HepG2 (cell line): Measurements from ENCODE around the gene FBRSL1. TPM values are rescaled to one million over a fixed set of nuclear protein-coding genes. Genes with fewer than 3 reads are reported as not detected.

Source experiments
- ARID2 ChIP-seq: sonication (generic); formaldehyde crosslinking; IDR thresholded peaks from 2 replicates; pipeline ENCODE4 v1.8.1; 2022; ENCODE audit warnings: mild to moderate bottlenecking, missing genetic modification reagents, borderline replicate concordance
- CEBPG ChIP-seq: IDR thresholded peaks from 2 replicates; pipeline ENCODE4 v1.6.1; 2016
- FOXA3 ChIP-seq: IDR thresholded peaks from 2 replicates; pipeline ENCODE4 v1.6.1; 2016; ENCODE audit warnings: missing genetic modification reagents, missing compliant biosample characterization
- HMG20A ChIP-seq: IDR thresholded peaks from 2 replicates; pipeline ENCODE4 v1.6.1; 2016; ENCODE audit warnings: borderline replicate concordance
- HNF4A ChIP-seq: sonication (generic); formaldehyde crosslinking; IDR thresholded peaks from 2 replicates; pipeline ENCODE4 v1.4.0; 2020; ENCODE audit warnings: missing genetic modification reagents
- HOXD1 ChIP-seq: sonication (generic); formaldehyde crosslinking; IDR thresholded peaks from 2 replicates; pipeline ENCODE4 v1.5.0; 2020; ENCODE audit warnings: missing genetic modification reagents
- JDP2 ChIP-seq: sonication (generic); formaldehyde crosslinking; IDR thresholded peaks from 2 replicates; pipeline ENCODE4 v1.8.1; 2022; ENCODE audit warnings: missing genetic modification reagents, borderline replicate concordance
- NFE2 ChIP-seq: sonication (generic); formaldehyde crosslinking; IDR thresholded peaks from 2 replicates; pipeline ENCODE4 v1.4.0; 2020; ENCODE audit warnings: missing genetic modification reagents
- SAP130 ChIP-seq: IDR thresholded peaks from 2 replicates; pipeline ENCODE4 v1.6.1; 2016; ENCODE audit warnings: low read depth
- TFDP2 ChIP-seq: sonication (generic); formaldehyde crosslinking; IDR thresholded peaks from 2 replicates; pipeline ENCODE4 v1.4.0; 2020; ENCODE audit warnings: missing genetic modification reagents
- ZFP91 ChIP-seq: sonication (generic); formaldehyde crosslinking; IDR thresholded peaks from 2 replicates; pipeline ENCODE4 v1.9.0; 2022; ENCODE audit warnings: missing genetic modification reagents, mild to moderate bottlenecking, borderline replicate concordance
- ZFX ChIP-seq: sonication (generic); formaldehyde crosslinking; IDR thresholded peaks from 2 replicates; pipeline ENCODE4 v1.4.0; 2020; ENCODE audit warnings: mild to moderate bottlenecking, low read depth, missing genetic modification reagents, moderate library complexity
- ZKSCAN5 ChIP-seq: sonication (generic); formaldehyde crosslinking; IDR thresholded peaks from 2 replicates; pipeline ENCODE4 v1.5.1; 2020; ENCODE audit warnings: mild to moderate bottlenecking, missing genetic modification reagents
- ZNF12 ChIP-seq: sonication (generic); formaldehyde crosslinking; IDR thresholded peaks from 2 replicates; pipeline ENCODE4 v1.5.0; 2020; ENCODE audit warnings: missing genetic modification reagents
- ZNF3 ChIP-seq: IDR thresholded peaks from 2 replicates; pipeline ENCODE4 v1.7.0; 2017; ENCODE audit warnings: inconsistent platforms
- ZNF577 ChIP-seq: sonication (generic); formaldehyde crosslinking; IDR thresholded peaks from 2 replicates; pipeline ENCODE4 v1.4.0; 2020; ENCODE audit warnings: mild to moderate bottlenecking, low read depth, missing genetic modification reagents, borderline replicate concordance
- ZNF616 ChIP-seq: sonication (generic); formaldehyde crosslinking; IDR thresholded peaks from 2 replicates; pipeline ENCODE4 v1.5.0; 2020; ENCODE audit warnings: low read depth, mild to moderate bottlenecking, missing genetic modification reagents
- ZNF672 ChIP-seq: sonication (generic); formaldehyde crosslinking; IDR thresholded peaks from 2 replicates; pipeline ENCODE4 v1.8.1; 2022; ENCODE audit warnings: missing genetic modification reagents
- polyA plus RNA-seq, 8 experiments: library from polyadenylated mRNA; depleted of rRNA in 3 of 8; stranded (reverse) in 7 of 8; unstranded in 1 of 8; fragments of >200 nt; fragmentation: Illumina TruSeq in 4 of 8; extraction: Trizol in 4 of 8; gene quantifications; 2 replicates each; pipeline versions ENCODE4 v1.2.1 to v1.2.3, GENCODE V29; 2011 to 2016; ENCODE audit warnings: low read depth in 4 of 8, missing spikeins in 1 of 8, mixed read lengths in 1 of 8; ENCODE audit not compliant: insufficient read depth in 1 of 8
- total RNA-seq, 5 experiments: library from RNA; depleted of rRNA; stranded (reverse); fragments of >200 nt; fragmentation: Illumina TruSeq; extraction: Trizol; gene quantifications; 2 replicates each; pipeline ENCODE4 v1.2.3, GENCODE V29; 2016; ENCODE audit warnings: low read depth in 1 of 5
- TF ChIP-seq, protein P1 (sequence below): sonication (generic); formaldehyde crosslinking; IDR thresholded peaks from 2 replicates; pipeline ENCODE4 v1.4.0; 2020; ENCODE audit warnings: mild to moderate bottlenecking, missing genetic modification reagents
- TF ChIP-seq, protein P2 (sequence below): IDR thresholded peaks from 2 replicates; pipeline ENCODE4 v1.6.1; 2016; ENCODE audit warnings: mild to moderate bottlenecking
- TF ChIP-seq, protein P3 (sequence below): sonication (generic); formaldehyde crosslinking; IDR thresholded peaks from 2 replicates; pipeline ENCODE4 v1.4.0; 2020; ENCODE audit warnings: mild to moderate bottlenecking, missing genetic modification reagents
- TF ChIP-seq, protein P4 (sequence below): sonication (generic); formaldehyde crosslinking; IDR thresholded peaks from 2 replicates; pipeline ENCODE4 v1.8.1; 2023; ENCODE audit warnings: mild to moderate bottlenecking, missing genetic modification reagents, borderline replicate concordance
- TF ChIP-seq, protein P5 (sequence below): sonication (generic); formaldehyde crosslinking; IDR thresholded peaks from 2 replicates; pipeline ENCODE4 v1.9.0; 2021; ENCODE audit warnings: missing genetic modification reagents, borderline replicate concordance

The FBRSL1 gene
- total and polyA plus RNA-seq, 2 of the 13 experiments (the other 11 are each of a cell fraction or from before 2014, with no cell fraction given): 3.6 to 7.9 TPM

DNA sequence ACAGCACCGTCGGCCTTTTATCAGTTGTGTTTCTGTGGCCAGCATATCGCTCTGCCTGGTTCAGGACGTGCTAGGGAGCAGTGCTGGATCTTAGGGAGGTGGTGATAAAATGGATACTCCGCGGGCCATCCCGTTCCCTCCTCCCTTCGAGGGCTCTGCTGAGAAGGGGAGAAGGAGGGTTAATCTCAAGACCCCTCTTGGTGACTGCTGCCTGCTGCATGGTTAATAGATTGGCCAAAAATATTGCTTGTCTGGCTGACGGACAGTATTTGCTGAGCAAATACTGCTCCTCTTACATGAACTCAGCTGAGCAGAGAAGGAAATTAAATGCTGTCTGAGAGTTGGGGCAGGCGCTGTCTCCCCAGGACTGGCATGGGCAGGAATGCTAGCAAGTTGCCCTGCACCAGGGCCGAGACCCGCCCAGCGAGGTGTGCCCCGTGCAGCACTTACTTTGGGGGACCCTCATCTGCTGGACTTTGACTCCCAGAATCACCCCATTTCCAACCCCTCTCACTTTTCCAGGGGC, 1.2 kb downstream of the FBRSL1 start (continued):
- TF ChIP-seq, protein P1, sequence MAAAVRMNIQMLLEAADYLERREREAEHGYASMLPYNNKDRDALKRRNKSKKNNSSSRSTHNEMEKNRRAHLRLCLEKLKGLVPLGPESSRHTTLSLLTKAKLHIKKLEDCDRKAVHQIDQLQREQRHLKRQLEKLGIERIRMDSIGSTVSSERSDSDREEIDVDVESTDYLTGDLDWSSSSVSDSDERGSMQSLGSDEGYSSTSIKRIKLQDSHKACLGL: no peak
- TF ChIP-seq ZNF616 (no peak), TFDP2 (CRISPR knock-in tag) (no peak), ZKSCAN5 (no peak), HMG20A (CRISPR knock-in tag) (no peak), HOXD1 (no peak), ZFX (CRISPR knock-in tag) (0 out of 2 replicates have a peak, but pooled peaks have one; percentile 3), FOXA3 (CRISPR knock-in tag) (0 out of 2 replicates have a peak, but pooled peaks have one; percentile 37), ZNF12 (CRISPR knock-in tag) (no peak), CEBPG (CRISPR knock-in tag) (no peak), NFE2 (CRISPR knock-in tag) (no peak), JDP2 (CRISPR knock-in tag) (no peak), ZNF672 (CRISPR knock-in tag) (no peak), ARID2 (CRISPR knock-in tag) (no peak), ZFP91 (CRISPR knock-in tag) (no peak), ZNF3 (peak; percentile 82; the same call in 1 of the 2 replicates), HNF4A (no peak), ZNF577 (CRISPR knock-in tag) (no peak), SAP130 (CRISPR knock-in tag) (peak; percentile 62)
- TF ChIP-seq, protein P2, sequence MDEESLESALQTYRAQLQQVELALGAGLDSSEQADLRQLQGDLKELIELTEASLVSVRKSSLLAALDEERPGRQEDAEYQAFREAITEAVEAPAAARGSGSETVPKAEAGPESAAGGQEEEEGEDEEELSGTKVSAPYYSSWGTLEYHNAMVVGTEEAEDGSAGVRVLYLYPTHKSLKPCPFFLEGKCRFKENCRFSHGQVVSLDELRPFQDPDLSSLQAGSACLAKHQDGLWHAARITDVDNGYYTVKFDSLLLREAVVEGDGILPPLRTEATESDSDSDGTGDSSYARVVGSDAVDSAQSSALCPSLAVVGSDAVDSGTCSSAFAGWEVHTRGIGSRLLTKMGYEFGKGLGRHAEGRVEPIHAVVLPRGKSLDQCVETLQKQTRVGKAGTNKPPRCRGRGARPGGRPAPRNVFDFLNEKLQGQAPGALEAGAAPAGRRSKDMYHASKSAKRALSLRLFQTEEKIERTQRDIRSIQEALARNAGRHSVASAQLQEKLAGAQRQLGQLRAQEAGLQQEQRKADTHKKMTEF (CRISPR knock-in tag): no peak
- TF ChIP-seq, protein P3, sequence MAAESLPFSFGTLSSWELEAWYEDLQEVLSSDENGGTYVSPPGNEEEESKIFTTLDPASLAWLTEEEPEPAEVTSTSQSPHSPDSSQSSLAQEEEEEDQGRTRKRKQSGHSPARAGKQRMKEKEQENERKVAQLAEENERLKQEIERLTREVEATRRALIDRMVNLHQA: no peak
- TF ChIP-seq, protein P4, sequence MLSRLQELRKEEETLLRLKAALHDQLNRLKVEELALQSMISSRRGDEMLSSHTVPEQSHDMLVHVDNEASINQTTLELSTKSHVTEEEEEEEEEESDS (CRISPR knock-in tag): no peak
- TF ChIP-seq, protein P5, sequence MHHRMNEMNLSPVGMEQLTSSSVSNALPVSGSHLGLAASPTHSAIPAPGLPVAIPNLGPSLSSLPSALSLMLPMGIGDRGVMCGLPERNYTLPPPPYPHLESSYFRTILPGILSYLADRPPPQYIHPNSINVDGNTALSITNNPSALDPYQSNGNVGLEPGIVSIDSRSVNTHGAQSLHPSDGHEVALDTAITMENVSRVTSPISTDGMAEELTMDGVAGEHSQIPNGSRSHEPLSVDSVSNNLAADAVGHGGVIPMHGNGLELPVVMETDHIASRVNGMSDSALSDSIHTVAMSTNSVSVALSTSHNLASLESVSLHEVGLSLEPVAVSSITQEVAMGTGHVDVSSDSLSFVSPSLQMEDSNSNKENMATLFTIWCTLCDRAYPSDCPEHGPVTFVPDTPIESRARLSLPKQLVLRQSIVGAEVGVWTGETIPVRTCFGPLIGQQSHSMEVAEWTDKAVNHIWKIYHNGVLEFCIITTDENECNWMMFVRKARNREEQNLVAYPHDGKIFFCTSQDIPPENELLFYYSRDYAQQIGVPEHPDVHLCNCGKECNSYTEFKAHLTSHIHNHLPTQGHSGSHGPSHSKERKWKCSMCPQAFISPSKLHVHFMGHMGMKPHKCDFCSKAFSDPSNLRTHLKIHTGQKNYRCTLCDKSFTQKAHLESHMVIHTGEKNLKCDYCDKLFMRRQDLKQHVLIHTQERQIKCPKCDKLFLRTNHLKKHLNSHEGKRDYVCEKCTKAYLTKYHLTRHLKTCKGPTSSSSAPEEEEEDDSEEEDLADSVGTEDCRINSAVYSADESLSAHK (CRISPR knock-in tag): no peak
